Erythroblast (primary cell): Measurements from ENCODE around the gene PRR35.
A peak's percentile ranks its signal among the peaks of the same experiment; 100 is the strongest.

Experiments used
- DNase-seq, 2 experiments: peaks; one replicate each; lab custom pipeline; 2025; lab: John Stamatoyannopoulos, UW
- GATA1 ChIP-seq: IDR thresholded peaks from 2 replicates; pipeline ENCODE4 v1.6.1; 2011; ENCODE audit warnings: low read depth, mild to moderate bottlenecking, control low read depth, low read length, moderate library complexity
- POLR2A ChIP-seq: IDR thresholded peaks from 2 replicates; pipeline ENCODE4 v1.6.1; 2011; ENCODE audit warnings: mild to moderate bottlenecking, low read length

PRR35 gene

GRCh38 chr16:580141-580945 is 20.1 kb downstream of the PRR35 start:
- no peak for DNase-seq
- TF ChIP-seq GATA1 (no peak), POLR2A (no peak)

GRCh38 chr16:580946-581498 is 20.8 kb downstream of the PRR35 start:
- DNase-seq, result no peak
- TF ChIP-seq POLR2A, result no peak
- no peak for TF ChIP-seq GATA1

- TF ChIP-seq POLR2A (no peak), GATA1 (no peak)
- DNase-seq, result no peak
Observed at GRCh38 chr16:582218-582613, 22.0 kb downstream of the PRR35 start.

DNA sequence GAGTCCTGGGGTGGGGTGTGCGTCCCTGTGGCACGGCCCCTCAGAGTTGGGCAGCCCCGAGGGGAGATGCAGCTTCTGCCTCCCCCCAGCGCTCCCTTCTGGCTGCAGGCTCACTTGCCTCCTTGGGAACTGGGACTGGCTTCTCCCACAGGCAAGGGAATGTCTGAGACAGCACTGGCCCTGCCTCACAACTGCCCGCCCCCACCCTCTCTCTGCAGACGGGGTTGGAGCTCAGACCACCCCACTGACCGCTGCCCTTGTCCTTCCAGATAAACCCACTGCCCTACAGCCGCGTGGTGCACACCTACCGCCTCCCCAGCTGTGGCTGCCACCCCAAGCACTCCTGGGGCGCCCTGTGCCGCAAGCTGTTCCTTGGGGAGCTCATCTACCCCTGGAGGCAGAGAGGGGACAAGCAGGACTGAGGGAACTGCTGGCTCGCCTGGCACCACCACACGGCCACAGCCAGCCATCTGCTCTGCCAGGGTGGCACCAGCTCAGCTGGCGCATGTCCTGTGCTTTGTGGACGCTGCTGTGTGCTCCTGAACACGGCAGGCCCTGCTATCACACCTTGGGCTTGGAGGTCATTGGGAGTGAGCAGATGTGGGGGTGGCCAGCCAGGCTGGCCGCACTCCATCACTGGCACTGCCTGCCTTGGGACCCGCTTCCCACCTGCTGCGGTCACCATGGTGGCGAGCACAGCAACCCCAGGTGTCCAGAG is 22.6 kb downstream of the PRR35 start:
- TF ChIP-seq POLR2A (no peak), GATA1 (no peak)

DNA sequence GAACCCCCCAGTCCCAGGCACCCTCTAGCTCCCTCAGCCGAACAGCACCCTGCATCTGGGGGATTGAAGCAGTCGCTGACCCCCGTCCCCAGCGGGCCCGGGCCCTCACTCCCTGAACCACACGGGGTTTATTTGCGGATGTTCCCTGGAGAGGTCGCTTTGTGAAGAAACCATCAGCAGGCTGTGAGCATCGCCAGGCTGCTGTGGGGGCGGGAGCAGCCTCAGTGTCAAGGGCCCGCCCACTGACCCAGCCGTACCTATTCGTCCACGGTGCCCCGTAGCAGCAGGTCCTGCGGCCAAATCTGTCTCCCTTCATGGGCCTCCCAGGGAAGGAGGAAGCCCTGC is 23.2 kb downstream of the PRR35 start:
- TF ChIP-seq POLR2A (no peak), GATA1 (no peak)
- DNase-seq, result no peak

More for the DNA sequence above, 22.6 kb downstream of the PRR35 start:
- DNase-seq, result no peak

- TF ChIP-seq GATA1 (no peak), POLR2A (peak; percentile 54)
- DNase-seq, result peak in 1 of 2 experiments; percentile 40
Observed at GRCh38 chr16:583815-584591, 23.8 kb downstream of the PRR35 start.

DNA sequence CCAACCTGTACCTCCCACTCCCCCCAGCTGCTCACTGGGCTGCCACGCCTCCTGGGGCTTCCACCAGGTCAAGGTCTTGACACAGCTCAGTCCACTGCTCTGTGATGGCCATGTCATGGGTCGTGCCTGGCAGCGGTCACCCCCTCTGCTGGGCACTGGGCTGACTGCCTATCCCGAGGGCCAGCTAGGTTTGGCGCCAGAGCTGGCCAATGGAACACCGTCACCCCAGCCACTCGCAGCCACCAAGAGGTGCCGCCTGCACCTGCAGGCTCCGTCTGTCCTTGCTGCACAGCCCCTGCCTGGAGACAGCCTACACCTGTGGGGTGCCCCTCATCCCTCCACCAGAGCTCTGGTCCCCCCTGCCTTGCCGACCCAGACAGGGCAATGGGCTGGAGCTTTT is 25.2 kb downstream of the PRR35 start:
- DNase-seq, result no peak
- TF ChIP-seq GATA1 (no peak), POLR2A (peak; percentile 49)

DNA sequence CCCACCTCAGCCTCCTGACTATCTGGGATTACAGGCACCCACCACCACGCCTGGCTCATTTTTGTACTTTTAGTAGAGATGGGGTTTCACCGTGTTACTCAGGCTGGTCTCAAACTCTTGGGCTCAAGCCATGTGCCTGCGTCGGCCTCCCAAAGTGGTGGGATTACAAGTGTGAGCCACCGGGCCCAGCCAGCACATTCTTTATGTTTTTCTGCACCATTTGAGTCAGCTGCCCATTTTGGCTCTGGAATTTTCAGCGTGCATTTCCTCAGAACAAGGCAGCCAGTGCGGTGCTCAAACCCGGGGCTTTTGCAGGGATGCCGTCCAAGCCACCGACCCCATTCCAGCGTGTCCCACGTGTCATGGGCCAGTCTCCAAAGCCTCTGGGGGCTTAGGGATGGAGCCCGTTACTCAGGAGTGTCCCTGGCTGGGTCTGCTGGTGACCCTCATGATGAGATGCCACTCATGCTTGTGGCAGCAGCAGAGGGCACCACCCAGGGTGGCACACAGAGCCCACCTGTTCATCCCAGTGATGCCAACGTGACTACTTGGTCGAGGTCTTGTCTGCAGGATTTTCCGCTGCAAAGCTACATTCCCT is 26.0 kb downstream of the PRR35 start:
- no peak for DNase-seq
- TF ChIP-seq GATA1, result no peak
- no peak for TF ChIP-seq POLR2A

DNA sequence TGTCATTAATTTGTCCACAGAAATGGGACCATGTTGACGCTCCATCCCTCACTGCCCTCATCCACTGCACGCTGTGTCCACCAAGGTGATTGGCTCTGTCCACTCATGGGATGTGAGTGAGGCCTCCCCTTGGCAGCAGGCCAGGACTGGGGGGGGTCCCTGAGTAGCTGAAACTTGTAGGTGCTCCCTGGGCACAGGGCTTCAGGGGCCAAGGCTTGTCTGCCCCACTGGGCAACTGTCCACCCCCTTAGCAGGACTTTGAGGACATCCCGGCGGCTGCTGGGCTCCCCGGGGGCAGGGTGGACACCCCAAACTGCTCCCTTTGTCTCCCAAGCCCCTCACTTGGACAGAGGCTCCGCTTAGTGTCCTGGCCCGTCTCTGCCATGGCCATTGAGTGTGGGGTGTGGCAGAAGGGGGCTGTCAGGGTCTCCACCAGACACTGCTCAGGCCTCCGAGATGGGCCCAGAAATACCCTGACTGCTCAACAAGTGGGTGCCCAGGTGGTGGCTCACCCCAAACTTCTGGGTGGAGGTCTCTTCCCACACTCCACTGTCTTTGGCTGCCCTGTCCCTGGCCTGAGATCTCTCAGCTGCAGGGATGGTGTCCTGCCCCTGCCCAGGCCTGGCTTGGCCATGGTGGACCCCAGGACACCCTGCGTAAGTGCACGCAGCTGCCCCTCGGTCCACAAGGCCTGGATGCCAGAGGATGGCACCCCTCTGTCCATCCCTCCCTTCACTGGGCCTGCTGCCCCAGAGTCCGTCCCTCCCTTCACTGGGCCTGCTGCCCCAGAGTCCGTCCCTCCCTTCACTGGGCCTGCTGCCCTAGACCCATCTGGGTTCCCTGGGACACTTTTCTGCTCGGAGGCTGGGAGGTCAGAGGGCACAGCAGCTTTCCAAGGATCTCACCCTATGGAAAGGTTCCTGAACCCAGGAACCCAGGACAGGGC is 26.7 kb downstream of the PRR35 start:
- TF ChIP-seq GATA1 (no peak), POLR2A (peak; percentile 82)
- peak in 1 of 2 experiments; percentile 38 for DNase-seq

GRCh38 chr16:588639-588888 is 28.4 kb downstream of the PRR35 start:
- TF ChIP-seq POLR2A, result no peak
- TF ChIP-seq GATA1, result no peak
- DNase-seq, result peak; percentile 83 to 87

GRCh38 chr16:588889-589657 is 28.9 kb downstream of the PRR35 start:
- peak; percentile 98 to 99 for DNase-seq
- TF ChIP-seq POLR2A, result peak; percentile 91
- TF ChIP-seq GATA1, result no peak
